SU-DHL-6 (cell line): ENCODE results near the gene CEP19.

Source experiments
- EZH2phosphoT487 ChIP-seq: fragments of 200-600 bp; sonication (generic), shearing (Covaris generic); conservative IDR thresholded peaks from 2 replicates; pipeline ENCODE4 v1.6.1; 2018; ENCODE audit warnings: mild to moderate bottlenecking, antibody characterized with exemption, low read length, moderate library complexity, mixed read lengths
- TF ChIP-seq, protein P1 (sequence below): fragments of 200-600 bp; sonication (generic); IDR thresholded peaks from one replicate; pipeline ENCODE4 v1.5.1; 2017; ENCODE audit warnings: antibody characterized with exemption, mild to moderate bottlenecking, low read length, moderate library complexity; ENCODE audit not compliant: insufficient read depth, poor library complexity, severe bottlenecking

DNA sequence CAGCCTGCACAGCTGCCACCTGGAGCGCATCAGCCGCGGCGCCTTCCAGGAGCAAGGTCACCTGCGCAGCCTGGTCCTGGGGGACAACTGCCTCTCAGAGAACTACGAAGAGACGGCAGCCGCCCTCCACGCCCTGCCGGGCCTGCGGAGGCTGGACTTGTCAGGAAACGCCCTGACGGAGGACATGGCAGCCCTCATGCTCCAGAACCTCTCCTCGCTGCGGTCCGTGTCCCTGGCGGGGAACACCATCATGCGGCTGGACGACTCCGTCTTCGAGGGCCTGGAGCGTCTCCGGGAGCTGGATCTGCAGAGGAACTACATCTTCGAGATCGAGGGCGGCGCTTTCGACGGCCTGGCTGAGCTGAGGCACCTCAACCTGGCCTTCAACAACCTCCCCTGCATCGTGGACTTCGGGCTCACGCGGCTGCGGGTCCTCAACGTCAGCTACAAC is 52.1 kb downstream of the CEP19 start:
- TF ChIP-seq, protein P1, sequence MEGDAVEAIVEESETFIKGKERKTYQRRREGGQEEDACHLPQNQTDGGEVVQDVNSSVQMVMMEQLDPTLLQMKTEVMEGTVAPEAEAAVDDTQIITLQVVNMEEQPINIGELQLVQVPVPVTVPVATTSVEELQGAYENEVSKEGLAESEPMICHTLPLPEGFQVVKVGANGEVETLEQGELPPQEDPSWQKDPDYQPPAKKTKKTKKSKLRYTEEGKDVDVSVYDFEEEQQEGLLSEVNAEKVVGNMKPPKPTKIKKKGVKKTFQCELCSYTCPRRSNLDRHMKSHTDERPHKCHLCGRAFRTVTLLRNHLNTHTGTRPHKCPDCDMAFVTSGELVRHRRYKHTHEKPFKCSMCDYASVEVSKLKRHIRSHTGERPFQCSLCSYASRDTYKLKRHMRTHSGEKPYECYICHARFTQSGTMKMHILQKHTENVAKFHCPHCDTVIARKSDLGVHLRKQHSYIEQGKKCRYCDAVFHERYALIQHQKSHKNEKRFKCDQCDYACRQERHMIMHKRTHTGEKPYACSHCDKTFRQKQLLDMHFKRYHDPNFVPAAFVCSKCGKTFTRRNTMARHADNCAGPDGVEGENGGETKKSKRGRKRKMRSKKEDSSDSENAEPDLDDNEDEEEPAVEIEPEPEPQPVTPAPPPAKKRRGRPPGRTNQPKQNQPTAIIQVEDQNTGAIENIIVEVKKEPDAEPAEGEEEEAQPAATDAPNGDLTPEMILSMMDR, result no peak
- TF ChIP-seq EZH2phosphoT487, result no peak
